HepG2 (cell line): ENCODE measurements around the gene TTBK1. TPM values are rescaled to one million over a fixed set of nuclear protein-coding genes. Genes with fewer than 3 reads are reported as not detected.
A peak's percentile ranks its signal among the peaks of the same experiment; 100 is the strongest.

Experiments
- BRD4 ChIP-seq: sonication (generic); formaldehyde crosslinking; IDR thresholded peaks from 2 replicates; pipeline ENCODE4 v1.4.0; 2020; ENCODE audit warnings: missing genetic modification reagents
- ELF3 ChIP-seq: IDR thresholded peaks from 2 replicates; pipeline ENCODE4 v1.6.1; 2016; ENCODE audit warnings: missing genetic modification reagents, missing compliant biosample characterization
- IKZF4 ChIP-seq: sonication (generic); formaldehyde crosslinking; IDR thresholded peaks from 2 replicates; pipeline ENCODE4 v1.5.1; 2020; ENCODE audit warnings: borderline replicate concordance, mild to moderate bottlenecking, low read depth, missing genetic modification reagents; ENCODE audit errors: not compliant biosample characterization
- MAFK ChIP-seq, 2 experiments: IDR thresholded peaks in 1 of 2; conservative IDR thresholded peaks in 1 of 2; 2 replicates each; pipeline ENCODE4 v1.6.1; 2011; ENCODE audit warnings: improper control_type of control experiment in 2 of 2, low read length in 2 of 2
- NFKB2 ChIP-seq: sonication (generic); formaldehyde crosslinking; IDR thresholded peaks from 2 replicates; pipeline ENCODE4 v1.4.0; 2020; ENCODE audit warnings: missing genetic modification reagents, borderline replicate concordance
- ZNF142 ChIP-seq: sonication (generic); formaldehyde crosslinking; IDR thresholded peaks from 2 replicates; pipeline ENCODE4 v1.4.0; 2020; ENCODE audit warnings: missing genetic modification reagents
- ZNF18 ChIP-seq: sonication (generic); formaldehyde crosslinking; IDR thresholded peaks from 2 replicates; pipeline ENCODE4 v1.8.0; 2022; ENCODE audit warnings: mild to moderate bottlenecking, missing genetic modification reagents; ENCODE audit not compliant: insufficient replicate concordance
- ZNF513 ChIP-seq: sonication (generic); formaldehyde crosslinking; conservative IDR thresholded peaks from 2 replicates; pipeline ENCODE4 v1.5.0; 2020; ENCODE audit warnings: missing genetic modification reagents
- ZNF7 ChIP-seq: IDR thresholded peaks from 2 replicates; pipeline ENCODE4 v1.6.1; 2016; ENCODE audit warnings: missing biosample characterization, missing genetic modification reagents
- ZNF768 ChIP-seq: sonication (generic); formaldehyde crosslinking; IDR thresholded peaks from 2 replicates; pipeline ENCODE4 v1.4.0; 2020; ENCODE audit warnings: missing genetic modification reagents
- polyA plus RNA-seq, 8 experiments: library from polyadenylated mRNA; depleted of rRNA in 3 of 8; stranded (reverse) in 7 of 8; unstranded in 1 of 8; fragments of >200 nt; fragmentation: Illumina TruSeq in 4 of 8; extraction: Trizol in 4 of 8; gene quantifications; 2 replicates each; pipeline versions ENCODE4 v1.2.1 to v1.2.3, GENCODE V29; 2011 to 2016; ENCODE audit warnings: low read depth in 4 of 8, missing spikeins in 1 of 8, mixed read lengths in 1 of 8; ENCODE audit not compliant: insufficient read depth in 1 of 8
- total RNA-seq, 5 experiments: library from RNA; depleted of rRNA; stranded (reverse); fragments of >200 nt; fragmentation: Illumina TruSeq; extraction: Trizol; gene quantifications; 2 replicates each; pipeline ENCODE4 v1.2.3, GENCODE V29; 2016; ENCODE audit warnings: low read depth in 1 of 5
- TF ChIP-seq, protein P1 (sequence below): sonication (generic); formaldehyde crosslinking; IDR thresholded peaks from 2 replicates; pipeline ENCODE4 v1.5.1; 2020; ENCODE audit warnings: missing genetic modification reagents, mild to moderate bottlenecking, borderline replicate concordance

TTBK1 gene
- total and polyA plus RNA-seq, 2 of the 13 experiments (the other 11 are each of a cell fraction or from before 2014, with no cell fraction given), result 0.24 to 0.33 TPM

DNA sequence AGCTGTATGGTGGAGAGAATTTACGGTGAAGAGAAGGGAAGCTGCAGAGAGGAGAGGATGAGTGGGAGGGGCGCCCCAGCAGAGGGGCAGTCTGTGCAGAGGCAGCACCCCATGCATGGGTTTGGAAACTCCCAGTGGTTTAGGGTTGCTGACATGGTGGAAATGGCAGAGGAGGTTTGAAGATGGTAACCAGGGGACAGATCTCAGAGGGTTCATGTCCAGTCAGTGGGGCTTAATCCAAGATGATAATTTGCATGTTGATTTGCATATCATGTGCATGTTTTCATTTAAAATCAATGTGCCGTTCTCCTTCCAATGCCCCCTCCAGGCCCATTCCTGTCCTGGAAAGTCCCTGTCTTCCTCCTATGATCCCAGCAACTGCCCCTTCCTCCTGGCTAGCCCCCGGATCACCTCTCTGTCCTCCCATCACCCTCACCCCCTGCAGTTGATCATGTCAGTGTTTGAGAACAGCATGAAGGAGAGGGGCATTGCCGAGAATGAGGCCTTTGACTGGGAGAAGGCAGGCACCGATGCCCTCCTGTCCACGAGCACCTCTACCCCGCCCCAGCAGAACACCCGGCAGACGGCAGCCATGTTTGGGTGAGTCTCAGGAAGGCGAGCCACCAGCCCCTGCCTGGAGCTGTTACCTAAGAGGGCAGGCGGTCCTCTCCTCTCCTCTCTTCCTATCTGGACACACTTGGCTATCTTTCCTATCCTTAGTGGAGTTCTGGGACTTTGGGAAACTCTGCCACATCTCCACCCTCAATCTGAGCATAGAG lies 14.3 kb downstream of the TTBK1 start (continued):
- TF ChIP-seq ZNF142 (CRISPR knock-in tag) (no peak), NFKB2 (peak; percentile 34; the same call in 1 of the 2 replicates), ELF3 (CRISPR knock-in tag) (peak; percentile 36; the same call in 1 of the 2 replicates), BRD4 (CRISPR knock-in tag) (no peak), ZNF768 (CRISPR knock-in tag) (no peak), IKZF4 (CRISPR knock-in tag) (peak; percentile 37), ZNF18 (no peak), MAFK (conservative IDR thresholded peaks at IDR 0.05 in 1 of 2, IDR thresholded peaks at IDR 0.05 in 1 of 2; ENCODE audit: low read length in 2 of 2) (no peak), ZNF7 (CRISPR knock-in tag) (no peak), ZNF513 (CRISPR knock-in tag) (no peak)
- TF ChIP-seq, protein P1, sequence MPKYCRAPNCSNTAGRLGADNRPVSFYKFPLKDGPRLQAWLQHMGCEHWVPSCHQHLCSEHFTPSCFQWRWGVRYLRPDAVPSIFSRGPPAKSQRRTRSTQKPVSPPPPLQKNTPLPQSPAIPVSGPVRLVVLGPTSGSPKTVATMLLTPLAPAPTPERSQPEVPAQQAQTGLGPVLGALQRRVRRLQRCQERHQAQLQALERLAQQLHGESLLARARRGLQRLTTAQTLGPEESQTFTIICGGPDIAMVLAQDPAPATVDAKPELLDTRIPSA, result no peak
